Measurements from ENCODE around the gene C9.

Gene C9

GRCh38 chr5:39376293-39376714, 12.0 kb upstream of the C9 start:
- no peak overlapping the region for H3K4me3 ChIP-seq (ENCODE audit: low read depth, low read length)
- peak; percentile 64 for TF ChIP-seq CTCF (IDR thresholded peaks at IDR 0.05; ENCODE audit: insufficient read depth, low read depth, low read length, missing control alignments)
- DNase-seq (ENCODE audit: low read depth) = peak; percentile 59

- no peak overlapping the region for H3K4me3 ChIP-seq (ENCODE audit: low read depth, low read length)
- no peak for DNase-seq (ENCODE audit: low read depth)
- TF ChIP-seq CTCF (IDR thresholded peaks at IDR 0.05; ENCODE audit: insufficient read depth, low read depth, low read length, missing control alignments) = no peak
These were observed 9.5 kb upstream of the C9 start for GRCh38 chr5:39373791-39374190.

GRCh38 chr5:39371367-39371635, 7.0 kb upstream of the C9 start:
- H3K4me3 ChIP-seq (ENCODE audit: low read depth, low read length) = no peak overlapping the region
- no peak for TF ChIP-seq CTCF (IDR thresholded peaks at IDR 0.05; ENCODE audit: insufficient read depth, low read depth, low read length, missing control alignments)
- DNase-seq (ENCODE audit: low read depth) = no peak

GRCh38 chr5:39370555-39371366, 6.5 kb upstream of the C9 start:
- DNase-seq (ENCODE audit: low read depth) = no peak
- no peak for TF ChIP-seq CTCF (IDR thresholded peaks at IDR 0.05; ENCODE audit: insufficient read depth, low read depth, low read length, missing control alignments)
- H3K4me3 ChIP-seq (ENCODE audit: low read depth, low read length) = no peak overlapping the region

GRCh38 chr5:39369123-39369815, 5.0 kb upstream of the C9 start:
- DNase-seq (ENCODE audit: low read depth) = no peak
- H3K4me3 ChIP-seq (ENCODE audit: low read depth, low read length) = no peak overlapping the region
- no peak for TF ChIP-seq CTCF (IDR thresholded peaks at IDR 0.05; ENCODE audit: insufficient read depth, low read depth, low read length, missing control alignments)

GRCh38 chr5:39368116-39368515, 3.8 kb upstream of the C9 start:
- no peak overlapping the region for H3K4me3 ChIP-seq (ENCODE audit: low read depth, low read length)
- TF ChIP-seq CTCF (IDR thresholded peaks at IDR 0.05; ENCODE audit: insufficient read depth, low read depth, low read length, missing control alignments) = no peak
- no peak for DNase-seq (ENCODE audit: low read depth)

Data from GM12865 (cell line).